ENCODE measurements around the gene ARHGEF11. TPM values are rescaled to one million over a fixed set of nuclear protein-coding genes. Genes with fewer than 3 reads are reported as not detected.

ARHGEF11 gene
- total and polyA plus RNA-seq, 9 of the 15 experiments (the other 6 are each of a cell fraction or from before 2014, with no cell fraction given), result 0.14 to 15.5 (median 9.0) TPM

DNA sequence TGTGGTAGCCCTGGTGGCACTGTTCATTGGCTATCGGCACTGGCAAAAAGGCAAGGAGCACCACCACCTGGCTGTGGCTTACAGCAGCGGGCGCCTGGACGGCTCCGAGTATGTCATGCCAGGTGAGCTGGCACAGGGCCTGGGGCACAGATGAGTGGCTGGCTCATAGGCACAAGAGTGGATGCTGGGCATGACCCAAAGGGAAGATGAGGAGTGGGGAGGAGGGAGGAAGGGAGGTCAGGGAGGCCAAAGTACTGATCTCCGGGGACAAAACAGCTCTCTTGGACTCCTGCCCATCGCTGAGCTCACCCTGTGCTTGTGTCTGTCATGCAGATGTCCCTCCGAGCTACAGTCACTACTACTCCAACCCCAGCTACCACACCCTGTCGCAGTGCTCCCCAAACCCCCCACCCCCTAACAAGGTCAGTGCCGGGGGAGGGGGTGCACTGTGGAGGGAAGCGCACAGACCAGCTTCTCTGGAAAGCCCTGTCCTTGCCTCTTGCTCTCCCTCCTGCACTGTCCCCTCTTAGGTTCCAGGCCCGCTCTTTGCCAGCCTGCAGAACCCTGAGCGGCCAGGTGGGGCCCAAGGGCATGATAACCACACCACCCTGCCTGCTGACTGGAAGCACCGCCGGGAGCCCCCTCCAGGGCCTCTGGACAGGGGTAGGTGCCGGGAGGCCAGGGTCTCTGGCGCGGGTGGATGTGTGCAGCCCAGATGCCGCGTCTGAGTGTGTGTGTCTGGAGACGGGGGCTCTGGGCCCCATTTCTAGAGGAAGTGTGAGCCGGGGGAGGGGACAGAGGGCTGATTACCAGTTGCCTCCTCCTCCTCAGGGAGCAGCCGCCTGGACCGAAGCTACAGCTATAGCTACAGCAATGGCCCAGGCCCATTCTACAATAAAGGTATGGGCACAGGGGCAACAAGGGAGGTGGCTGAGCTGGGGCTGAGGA, 132.4 kb downstream of the ARHGEF11 start (continued):
- TF ChIP-seq ATF7 (IDR thresholded peaks at IDR 0.05) (peak; percentile 83), HDAC1 (IDR thresholded peaks at IDR 0.05) (peak in 1 of 2 experiments; percentile 51; a peak in 2 of 4 replicates), ZFP30 (CRISPR knock-in tag; IDR thresholded peaks at IDR 0.05; ENCODE audit: borderline replicate concordance) (no peak), ZNF224 (CRISPR knock-in tag; IDR thresholded peaks at IDR 0.05) (peak; percentile 66; the same call in 1 of the 2 replicates), IFI16 (CRISPR knock-in tag; IDR thresholded peaks at IDR 0.05) (no peak), TEAD2 (tag; IDR thresholded peaks at IDR 0.05) (no peak), PHB (CRISPR knock-in tag; IDR thresholded peaks at IDR 0.05) (0 out of 2 replicates have a peak, but pooled peaks have one; percentile 37), ZBTB8A (IDR thresholded peaks at IDR 0.05; ENCODE audit: partially characterized antibody) (no peak), SMAD3 (CRISPR knock-in tag; conservative IDR thresholded peaks at IDR 0.05) (no peak)
- TF ChIP-seq, protein P1, sequence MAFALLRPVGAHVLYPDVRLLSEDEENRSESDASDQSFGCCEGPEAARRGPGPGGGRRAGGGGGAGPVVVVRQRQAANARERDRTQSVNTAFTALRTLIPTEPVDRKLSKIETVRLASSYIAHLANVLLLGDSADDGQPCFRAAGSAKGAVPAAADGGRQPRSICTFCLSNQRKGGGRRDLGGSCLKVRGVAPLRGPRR (CRISPR knock-in tag; IDR thresholded peaks at IDR 0.05), result no peak
- TF ChIP-seq, protein P2, sequence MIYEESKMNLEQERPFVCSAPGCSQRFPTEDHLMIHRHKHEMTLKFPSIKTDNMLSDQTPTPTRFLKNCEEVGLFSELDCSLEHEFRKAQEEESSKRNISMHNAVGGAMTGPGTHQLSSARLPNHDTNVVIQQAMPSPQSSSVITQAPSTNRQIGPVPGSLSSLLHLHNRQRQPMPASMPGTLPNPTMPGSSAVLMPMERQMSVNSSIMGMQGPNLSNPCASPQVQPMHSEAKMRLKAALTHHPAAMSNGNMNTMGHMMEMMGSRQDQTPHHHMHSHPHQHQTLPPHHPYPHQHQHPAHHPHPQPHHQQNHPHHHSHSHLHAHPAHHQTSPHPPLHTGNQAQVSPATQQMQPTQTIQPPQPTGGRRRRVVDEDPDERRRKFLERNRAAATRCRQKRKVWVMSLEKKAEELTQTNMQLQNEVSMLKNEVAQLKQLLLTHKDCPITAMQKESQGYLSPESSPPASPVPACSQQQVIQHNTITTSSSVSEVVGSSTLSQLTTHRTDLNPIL (CRISPR knock-in tag; IDR thresholded peaks at IDR 0.05), result no peak
- TF ChIP-seq, protein P3, sequence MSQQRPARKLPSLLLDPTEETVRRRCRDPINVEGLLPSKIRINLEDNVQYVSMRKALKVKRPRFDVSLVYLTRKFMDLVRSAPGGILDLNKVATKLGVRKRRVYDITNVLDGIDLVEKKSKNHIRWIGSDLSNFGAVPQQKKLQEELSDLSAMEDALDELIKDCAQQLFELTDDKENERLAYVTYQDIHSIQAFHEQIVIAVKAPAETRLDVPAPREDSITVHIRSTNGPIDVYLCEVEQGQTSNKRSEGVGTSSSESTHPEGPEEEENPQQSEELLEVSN (IDR thresholded peaks at IDR 0.05; ENCODE audit: borderline replicate concordance in 1 of 2, extremely low read depth in 1 of 2, insufficient read depth in 1 of 2, insufficient read length in 1 of 2, low read depth in 1 of 2, low read length in 1 of 2, poor library complexity in 1 of 2, severe bottlenecking in 1 of 2), result peak in 1 of 2 experiments; percentile 33
- TF ChIP-seq, protein P4, sequence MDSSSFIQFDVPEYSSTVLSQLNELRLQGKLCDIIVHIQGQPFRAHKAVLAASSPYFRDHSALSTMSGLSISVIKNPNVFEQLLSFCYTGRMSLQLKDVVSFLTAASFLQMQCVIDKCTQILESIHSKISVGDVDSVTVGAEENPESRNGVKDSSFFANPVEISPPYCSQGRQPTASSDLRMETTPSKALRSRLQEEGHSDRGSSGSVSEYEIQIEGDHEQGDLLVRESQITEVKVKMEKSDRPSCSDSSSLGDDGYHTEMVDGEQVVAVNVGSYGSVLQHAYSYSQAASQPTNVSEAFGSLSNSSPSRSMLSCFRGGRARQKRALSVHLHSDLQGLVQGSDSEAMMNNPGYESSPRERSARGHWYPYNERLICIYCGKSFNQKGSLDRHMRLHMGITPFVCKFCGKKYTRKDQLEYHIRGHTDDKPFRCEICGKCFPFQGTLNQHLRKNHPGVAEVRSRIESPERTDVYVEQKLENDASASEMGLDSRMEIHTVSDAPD (CRISPR knock-in tag; IDR thresholded peaks at IDR 0.05), result no peak
- TF ChIP-seq, protein P5, sequence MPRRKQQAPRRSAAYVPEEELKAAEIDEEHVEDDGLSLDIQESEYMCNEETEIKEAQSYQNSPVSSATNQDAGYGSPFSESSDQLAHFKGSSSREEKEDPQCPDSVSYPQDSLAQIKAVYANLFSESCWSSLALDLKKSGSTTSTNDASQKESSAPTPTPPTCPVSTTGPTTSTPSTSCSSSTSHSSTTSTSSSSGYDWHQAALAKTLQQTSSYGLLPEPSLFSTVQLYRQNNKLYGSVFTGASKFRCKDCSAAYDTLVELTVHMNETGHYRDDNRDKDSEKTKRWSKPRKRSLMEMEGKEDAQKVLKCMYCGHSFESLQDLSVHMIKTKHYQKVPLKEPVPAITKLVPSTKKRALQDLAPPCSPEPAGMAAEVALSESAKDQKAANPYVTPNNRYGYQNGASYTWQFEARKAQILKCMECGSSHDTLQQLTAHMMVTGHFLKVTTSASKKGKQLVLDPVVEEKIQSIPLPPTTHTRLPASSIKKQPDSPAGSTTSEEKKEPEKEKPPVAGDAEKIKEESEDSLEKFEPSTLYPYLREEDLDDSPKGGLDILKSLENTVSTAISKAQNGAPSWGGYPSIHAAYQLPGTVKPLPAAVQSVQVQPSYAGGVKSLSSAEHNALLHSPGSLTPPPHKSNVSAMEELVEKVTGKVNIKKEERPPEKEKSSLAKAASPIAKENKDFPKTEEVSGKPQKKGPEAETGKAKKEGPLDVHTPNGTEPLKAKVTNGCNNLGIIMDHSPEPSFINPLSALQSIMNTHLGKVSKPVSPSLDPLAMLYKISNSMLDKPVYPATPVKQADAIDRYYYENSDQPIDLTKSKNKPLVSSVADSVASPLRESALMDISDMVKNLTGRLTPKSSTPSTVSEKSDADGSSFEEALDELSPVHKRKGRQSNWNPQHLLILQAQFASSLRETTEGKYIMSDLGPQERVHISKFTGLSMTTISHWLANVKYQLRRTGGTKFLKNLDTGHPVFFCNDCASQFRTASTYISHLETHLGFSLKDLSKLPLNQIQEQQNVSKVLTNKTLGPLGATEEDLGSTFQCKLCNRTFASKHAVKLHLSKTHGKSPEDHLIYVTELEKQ (CRISPR knock-in tag; IDR thresholded peaks at IDR 0.05), result no peak
- TF ChIP-seq, protein P6, sequence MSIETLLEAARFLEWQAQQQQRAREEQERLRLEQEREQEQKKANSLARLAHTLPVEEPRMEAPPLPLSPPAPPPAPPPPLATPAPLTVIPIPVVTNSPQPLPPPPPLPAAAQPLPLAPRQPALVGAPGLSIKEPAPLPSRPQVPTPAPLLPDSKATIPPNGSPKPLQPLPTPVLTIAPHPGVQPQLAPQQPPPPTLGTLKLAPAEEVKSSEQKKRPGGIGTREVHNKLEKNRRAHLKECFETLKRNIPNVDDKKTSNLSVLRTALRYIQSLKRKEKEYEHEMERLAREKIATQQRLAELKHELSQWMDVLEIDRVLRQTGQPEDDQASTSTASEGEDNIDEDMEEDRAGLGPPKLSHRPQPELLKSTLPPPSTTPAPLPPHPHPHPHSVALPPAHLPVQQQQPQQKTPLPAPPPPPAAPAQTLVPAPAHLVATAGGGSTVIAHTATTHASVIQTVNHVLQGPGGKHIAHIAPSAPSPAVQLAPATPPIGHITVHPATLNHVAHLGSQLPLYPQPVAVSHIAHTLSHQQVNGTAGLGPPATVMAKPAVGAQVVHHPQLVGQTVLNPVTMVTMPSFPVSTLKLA (conservative IDR thresholded peaks at IDR 0.05), result peak in 1 of 2 experiments; percentile 27; a peak in 1 of 4 replicates

Measured in K562 (cell line).